ENCODE results near the gene CCDC148. TPM values are rescaled to one million over a fixed set of nuclear protein-coding genes. Genes with fewer than 3 reads are reported as not detected.

The CCDC148 gene
- total and polyA plus RNA-seq, 8 donors, result 0.64 to 6.0 (median 3.5) TPM

GRCh38 chr2:158194229-158194628 is 262.3 kb downstream of the CCDC148 start:
- intact Hi-C loops (cut with DNase I), result no loop called here
- Histone ChIP-seq H3K4me1 (peaks cover 0 to 7% of the 10 kb centered on the region in 2 donors), H3K27ac (no peak overlapping the region), H3K9me3 (no peaks in the 10 kb centered on the region), H3K27me3 (no peaks in the 10 kb centered on the region), H3K4me3 (no peak overlapping the region), H3K36me3 (no peaks in the 10 kb centered on the region)
- DNase-seq (no peak), ATAC-seq (no peak)
- TF ChIP-seq CTCF (IDR thresholded peaks at IDR 0.05), result no peak

DNA sequence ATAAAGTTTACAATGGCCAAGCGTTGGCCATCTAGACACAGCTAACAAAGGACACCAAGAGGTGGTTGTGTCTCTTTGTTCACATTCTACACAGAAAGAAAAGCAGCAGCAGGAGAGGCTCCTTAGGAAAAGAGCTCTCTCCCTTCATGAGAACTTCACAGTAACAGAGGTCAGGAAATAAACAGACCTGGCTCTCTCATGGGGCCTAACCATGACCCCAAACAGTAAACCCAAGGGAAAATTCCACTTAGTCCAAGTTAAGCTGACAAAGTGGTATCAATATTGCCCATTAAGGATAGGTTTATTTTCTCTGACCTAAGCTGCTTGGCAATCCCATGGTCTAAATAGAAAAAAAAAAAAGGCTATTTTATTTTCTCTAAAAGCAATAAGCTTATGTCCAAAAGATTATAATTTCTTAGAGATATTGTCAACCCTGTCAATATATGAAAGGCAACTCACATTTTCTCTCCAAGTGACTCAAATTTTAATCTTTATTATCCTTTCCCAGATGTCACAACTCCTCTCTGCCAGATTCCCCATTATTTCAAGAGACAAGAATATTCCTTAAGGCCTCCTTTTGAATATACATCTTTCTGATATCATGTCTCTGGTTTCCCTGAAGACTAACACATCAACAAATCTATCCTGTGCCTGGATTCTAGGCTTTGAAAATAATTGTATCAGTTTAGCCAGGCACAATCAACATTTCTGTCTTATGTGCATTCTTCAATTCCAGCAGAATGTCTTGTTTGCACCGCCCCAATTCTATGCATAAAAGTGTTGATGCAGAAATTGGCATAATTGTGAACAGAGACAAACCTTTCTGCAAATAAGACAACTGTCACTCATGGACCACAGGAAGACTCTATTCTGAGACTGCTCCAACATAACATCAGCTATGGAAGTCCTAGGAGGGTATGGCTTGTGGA is 263.8 kb downstream of the CCDC148 start:
- Histone ChIP-seq H3K4me1 (peaks cover 0 to 4% of the 10 kb centered on the region in 2 donors), H3K27me3 (no peaks in the 10 kb centered on the region), H3K9me3 (no peaks in the 10 kb centered on the region), H3K36me3 (no peaks in the 10 kb centered on the region), H3K27ac (no peak overlapping the region), H3K4me3 (no peak overlapping the region)
- intact Hi-C loops (cut with DNase I), result no loop called here
- TF ChIP-seq CTCF (IDR thresholded peaks at IDR 0.05), result no peak
- DNase-seq (no peak), ATAC-seq (no peak)

DNA sequence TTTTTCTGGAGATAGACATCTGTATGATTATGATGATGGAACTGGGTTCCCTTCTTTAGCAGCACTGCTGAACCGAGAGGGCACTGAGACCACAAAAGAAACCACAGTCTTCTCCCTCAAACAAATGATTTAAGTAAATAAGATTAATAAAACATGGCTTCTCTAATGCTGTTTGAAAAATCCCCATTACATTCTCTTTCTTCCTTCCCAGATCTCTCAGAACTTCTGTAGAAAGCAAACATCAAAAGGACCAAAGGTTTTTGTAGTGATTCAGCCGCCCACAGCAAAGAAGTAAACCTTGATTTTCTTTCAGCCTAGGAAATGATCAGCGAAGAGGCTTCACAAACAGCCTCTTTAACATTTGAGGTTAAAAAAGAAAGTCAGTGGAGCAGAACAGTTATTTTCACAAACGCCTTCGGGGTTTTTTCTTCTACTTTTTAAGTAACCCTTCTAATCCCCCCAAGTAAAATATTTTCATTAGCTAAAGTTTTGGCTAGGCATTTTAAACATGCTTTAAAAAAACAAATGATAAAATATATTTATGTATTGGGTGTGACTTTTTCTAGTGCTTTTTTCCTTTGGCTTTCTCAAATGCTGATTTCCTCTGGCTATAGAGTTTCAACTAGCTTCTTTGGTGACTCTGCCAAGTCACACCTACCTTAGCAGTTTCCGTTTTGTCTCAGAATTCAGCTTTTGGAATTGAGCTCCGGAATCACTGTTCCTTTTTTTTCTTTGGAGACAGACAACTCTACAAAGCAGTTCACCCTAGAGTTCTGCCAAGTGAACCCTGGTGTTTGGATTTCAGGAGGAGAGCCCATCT is 265.3 kb downstream of the CCDC148 start:
- intact Hi-C loops (cut with DNase I), result no loop called here
- Histone ChIP-seq H3K9me3 (no peaks in the 10 kb centered on the region), H3K27ac (peak overlapping the region; percentile 3 to 54), H3K27me3 (no peaks in the 10 kb centered on the region), H3K4me3 (no peak overlapping the region), H3K36me3 (no peaks in the 10 kb centered on the region), H3K4me1 (no peaks in the 10 kb centered on the region)
- DNase-seq (peak in 2 of 4 donors; percentile 48 to 72), ATAC-seq (no peak)
- TF ChIP-seq CTCF (IDR thresholded peaks at IDR 0.05), result no peak

- TF ChIP-seq CTCF (IDR thresholded peaks at IDR 0.05), result no peak
- no peak for DNase-seq
- no peaks in the 10 kb centered on the region for H3K27me3 ChIP-seq
- no peak overlapping the region for H3K4me3 ChIP-seq
- no peaks in the 10 kb centered on the region for H3K9me3 ChIP-seq
- no peaks in the 10 kb centered on the region for H3K4me1 ChIP-seq
- intact Hi-C loops (cut with DNase I), result loop anchor here in 1 of 2 donors (10.0 kb wide), 2 partner anchors 265 to 555 kb away; partner anchors contain the start of genes CCDC148 and PKP4
- no peak for ATAC-seq
- no peaks in the 10 kb centered on the region for H3K36me3 ChIP-seq
- H3K27ac ChIP-seq, result no peak overlapping the region
These were observed 267.0 kb downstream of the CCDC148 start for GRCh38 chr2:158189526-158189925.

DNA sequence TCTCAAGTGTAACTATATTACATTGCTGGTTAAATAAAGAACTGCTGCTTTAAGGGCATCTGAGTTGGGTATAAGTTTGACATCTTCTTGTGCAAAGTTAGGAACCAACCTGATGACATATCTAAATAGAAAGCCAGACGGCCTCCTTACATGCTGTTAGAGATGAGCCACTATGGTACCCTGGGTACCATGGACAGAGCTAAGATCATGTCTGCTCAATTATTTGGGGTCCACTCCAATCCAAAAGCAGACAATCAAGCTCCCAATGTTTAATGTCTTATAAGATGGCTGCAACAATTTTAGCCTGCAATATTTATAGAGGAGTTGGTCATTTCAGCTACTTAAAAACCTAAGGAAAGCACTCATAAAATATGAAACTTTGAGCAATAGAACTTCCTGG is 268.6 kb downstream of the CCDC148 start:
- TF ChIP-seq CTCF (IDR thresholded peaks at IDR 0.05), result no peak
- DNase-seq, result no peak
- no peak overlapping the region for H3K27ac ChIP-seq
- no peak for ATAC-seq
- H3K4me3 ChIP-seq, result no peak overlapping the region
- intact Hi-C loops (cut with DNase I), result loop anchor here in 1 of 2 donors (10.0 kb wide), 2 partner anchors 267 to 557 kb away; partner anchors contain the start of genes CCDC148 and PKP4
- H3K36me3 ChIP-seq, result no peaks in the 10 kb centered on the region
- H3K27me3 ChIP-seq, result no peaks in the 10 kb centered on the region
- H3K9me3 ChIP-seq, result no peaks in the 10 kb centered on the region
- H3K4me1 ChIP-seq, result no peaks in the 10 kb centered on the region
